ENCODE measurements around the gene EIF3J.

DNA sequence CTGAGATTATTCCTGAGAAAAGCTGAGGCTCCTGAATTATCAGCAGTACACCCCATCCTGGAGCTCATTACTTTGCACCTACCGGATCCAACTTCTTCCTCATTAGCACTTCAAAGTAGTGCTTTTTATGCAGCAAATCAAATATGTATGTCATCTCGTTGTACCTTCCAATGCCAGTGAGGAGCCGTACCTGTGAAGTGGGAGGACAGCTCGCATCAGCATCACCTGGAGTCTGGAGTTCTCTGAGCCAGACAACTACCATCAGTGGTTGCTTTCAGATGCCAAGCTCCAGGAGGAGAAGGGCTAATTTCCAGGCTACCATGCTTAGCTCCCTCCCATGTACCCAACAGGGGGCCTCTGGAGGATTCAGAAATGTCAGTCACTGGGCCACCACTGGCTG, 32.4 kb downstream of the EIF3J start:
- TF ChIP-seq, protein P1, sequence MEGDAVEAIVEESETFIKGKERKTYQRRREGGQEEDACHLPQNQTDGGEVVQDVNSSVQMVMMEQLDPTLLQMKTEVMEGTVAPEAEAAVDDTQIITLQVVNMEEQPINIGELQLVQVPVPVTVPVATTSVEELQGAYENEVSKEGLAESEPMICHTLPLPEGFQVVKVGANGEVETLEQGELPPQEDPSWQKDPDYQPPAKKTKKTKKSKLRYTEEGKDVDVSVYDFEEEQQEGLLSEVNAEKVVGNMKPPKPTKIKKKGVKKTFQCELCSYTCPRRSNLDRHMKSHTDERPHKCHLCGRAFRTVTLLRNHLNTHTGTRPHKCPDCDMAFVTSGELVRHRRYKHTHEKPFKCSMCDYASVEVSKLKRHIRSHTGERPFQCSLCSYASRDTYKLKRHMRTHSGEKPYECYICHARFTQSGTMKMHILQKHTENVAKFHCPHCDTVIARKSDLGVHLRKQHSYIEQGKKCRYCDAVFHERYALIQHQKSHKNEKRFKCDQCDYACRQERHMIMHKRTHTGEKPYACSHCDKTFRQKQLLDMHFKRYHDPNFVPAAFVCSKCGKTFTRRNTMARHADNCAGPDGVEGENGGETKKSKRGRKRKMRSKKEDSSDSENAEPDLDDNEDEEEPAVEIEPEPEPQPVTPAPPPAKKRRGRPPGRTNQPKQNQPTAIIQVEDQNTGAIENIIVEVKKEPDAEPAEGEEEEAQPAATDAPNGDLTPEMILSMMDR (IDR thresholded peaks at IDR 0.05; ENCODE audit: low read depth, low read length, missing input control): no peak
- TF ChIP-seq, protein P2, sequence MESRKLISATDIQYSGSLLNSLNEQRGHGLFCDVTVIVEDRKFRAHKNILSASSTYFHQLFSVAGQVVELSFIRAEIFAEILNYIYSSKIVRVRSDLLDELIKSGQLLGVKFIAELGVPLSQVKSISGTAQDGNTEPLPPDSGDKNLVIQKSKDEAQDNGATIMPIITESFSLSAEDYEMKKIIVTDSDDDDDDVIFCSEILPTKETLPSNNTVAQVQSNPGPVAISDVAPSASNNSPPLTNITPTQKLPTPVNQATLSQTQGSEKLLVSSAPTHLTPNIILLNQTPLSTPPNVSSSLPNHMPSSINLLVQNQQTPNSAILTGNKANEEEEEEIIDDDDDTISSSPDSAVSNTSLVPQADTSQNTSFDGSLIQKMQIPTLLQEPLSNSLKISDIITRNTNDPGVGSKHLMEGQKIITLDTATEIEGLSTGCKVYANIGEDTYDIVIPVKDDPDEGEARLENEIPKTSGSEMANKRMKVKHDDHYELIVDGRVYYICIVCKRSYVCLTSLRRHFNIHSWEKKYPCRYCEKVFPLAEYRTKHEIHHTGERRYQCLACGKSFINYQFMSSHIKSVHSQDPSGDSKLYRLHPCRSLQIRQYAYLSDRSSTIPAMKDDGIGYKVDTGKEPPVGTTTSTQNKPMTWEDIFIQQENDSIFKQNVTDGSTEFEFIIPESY (IDR thresholded peaks at IDR 0.05): no peak
- TF ChIP-seq RAD21 (IDR thresholded peaks at IDR 0.05): no peak

All from liver (tissue), 3 donors.